Body of pancreas (tissue), 4 donors: ENCODE data around the gene PTPN5. TPM values are rescaled to one million over a fixed set of nuclear protein-coding genes. Genes with fewer than 3 reads are reported as not detected.
"Not testable (repeated sequence)": the region's sequence is repeated elsewhere in the genome, so short reads cannot be mapped to it uniquely, and the experiment has no call there.

ENCODE experiments used
- ATAC-seq: fragments of 150-250 bp; one replicate; pipeline ENCODE4 v1.9.1; 2016
- DNase-seq, 4 donors: peaks; one replicate each; pipeline ENCODE4 v3.0.0-alpha.2; 2019
- H3K27ac ChIP-seq, 4 donors: fragments of 200-600 bp; sonication (generic); 1 replicate in 3 of 4; 2 replicates in 1 of 4; pipeline versions ENCODE4 v1.5.1 to v1.6.1; 2016 to 2019; ENCODE audit warnings: mild to moderate bottlenecking in 1 of 4, mixed read lengths in 1 of 4, moderate library complexity in 1 of 4
- H3K27me3 ChIP-seq, 2 donors: fragments of 200-600 bp; sonication (generic); one replicate each; pipeline ENCODE4 v1.6.0; 2016; ENCODE audit warnings: mild to moderate bottlenecking in 1 of 2
- H3K36me3 ChIP-seq, 2 donors: fragments of 200-600 bp; sonication (generic); replicated peaks in 1 of 2; 2 replicates each; pipeline ENCODE4 v1.5.1; 2016; ENCODE audit warnings: low read depth in 2 of 2; ENCODE audit not compliant: insufficient read depth in 1 of 2
- H3K4me1 ChIP-seq: fragments of 200-600 bp; sonication (generic); one replicate; pipeline ENCODE4 v1.6.0; 2016
- H3K4me3 ChIP-seq, 2 donors: fragments of 200-600 bp; sonication (generic); 1 replicate in 1 of 2; 2 replicates in 1 of 2; pipeline ENCODE4 v1.5.1; 2016 to 2019
- H3K9me3 ChIP-seq, 3 donors: fragments of 200-600 bp; sonication (generic); 1 replicate in 2 of 3; 2 replicates in 1 of 3; pipeline ENCODE4 v1.5.1; 2016
- CTCF ChIP-seq, 7 experiments: fragments of 450-650 bp in 4 of 7; fragments of 200-600 bp in 3 of 7; sonication (generic) in 3 of 7; IDR thresholded peaks; one replicate each; pipeline ENCODE4 v1.5.1; 2016 to 2019; ENCODE audit warnings: antibody characterized with exemption in 7 of 7
- POLR2A ChIP-seq, 3 donors: fragments of 450-650 bp; IDR thresholded peaks; one replicate each; pipeline ENCODE4 v1.6.1; 2016; ENCODE audit warnings: antibody characterized with exemption in 3 of 3, mild to moderate bottlenecking in 2 of 3
- WGBS, 2 donors: methylation state at CpG; one replicate each; pipeline ENCODE4 v1.1.5; 2017; 5-methylcytosine and 5-hydroxymethylcytosine counted together
- intact Hi-C: fragments of 100-400 bp; cut with DNase I; formaldehyde crosslinking; loops from one replicate; pipeline ENCODE4 v1.15.1; 2023
- total RNA-seq, 2 donors: library from RNA; depleted of rRNA; stranded (reverse); fragments of >200 nt; gene quantifications; one replicate each; pipeline ENCODE4 v1.1.0, GENCODE V29; 2016

PTPN5 gene
- total RNA-seq: under 1 TPM in 1 of 2 donors, not detected in 1; 0.26 TPM

- intact Hi-C loops: no loop called here
- Histone ChIP-seq H3K27me3 (peaks cover 0 to 17% of the 10 kb centered on the region in 2 donors), H3K36me3 (no peaks in the 10 kb centered on the region), H3K27ac (no peak within 1 kb of the TSS), H3K4me1 (peaks cover 25% of the 10 kb centered on the region), H3K9me3 (no peaks in the 10 kb centered on the region), H3K4me3 (peak within 1 kb of the TSS in 1 of 2 donors; percentile 5)
- WGBS, 2 donors: 1% methylated on average over 88 of the region's 94 CpGs; no CpG with 5 or more reads in 1 of the 2 donors
- ATAC-seq (no peak), DNase-seq (no peak)
- no peak for TF ChIP-seq CTCF (IDR thresholded peaks at IDR 0.05)
- no peak for TF ChIP-seq POLR2A (IDR thresholded peaks at IDR 0.05)
Observed at GRCh38 chr11:18791207-18791968, at the start of gene PTPN5. Gene PTPN5, minus strand, starts transcription at chr11:18791798. Its CDS starts 19,840 bp downstream, at chr11:18771958.

- Histone ChIP-seq H3K4me3 (no peak overlapping the region), H3K9me3 (no peaks in the 10 kb centered on the region), H3K27ac (no peak overlapping the region), H3K27me3 (no peaks in the 10 kb centered on the region), H3K4me1 (peaks cover 27% of the 10 kb centered on the region), H3K36me3 (no peaks in the 10 kb centered on the region)
- DNase-seq (no peak), ATAC-seq (no peak)
- TF ChIP-seq POLR2A (IDR thresholded peaks at IDR 0.05): no peak
- TF ChIP-seq CTCF (IDR thresholded peaks at IDR 0.05): no peak
- whole genome bisulfite sequencing, 2 donors: 72 to 94% methylated on average over 2 of the region's 2 CpGs
- intact Hi-C loops: no loop called here
Observed at GRCh38 chr11:18836417-18836816, 44.8 kb upstream of the PTPN5 start.

- ATAC-seq (peak; percentile 92), DNase-seq (peak; percentile 78 to 89 (median 88))
- intact Hi-C loops: no loop called here
- Histone ChIP-seq H3K4me1 (peaks cover 27% of the 10 kb centered on the region), H3K27me3 (no peaks in the 10 kb centered on the region), H3K9me3 (no peaks in the 10 kb centered on the region), H3K27ac (peak overlapping the region; percentile 76 to 85 (median 80)), H3K4me3 (no peak overlapping the region), H3K36me3 (no peaks in the 10 kb centered on the region)
- WGBS, 2 donors: 20% methylated on average over 1 to 5 of the region's 5 CpGs
- TF ChIP-seq POLR2A (IDR thresholded peaks at IDR 0.05): peak; percentile 24 to 53 (median 50)
- no peak for TF ChIP-seq CTCF (IDR thresholded peaks at IDR 0.05)
Observed at GRCh38 chr11:18834754-18835466, 43.3 kb upstream of the PTPN5 start.

GRCh38 chr11:18820160-18820559 is 28.6 kb upstream of the PTPN5 start:
- 25 to 35% methylated on average over 1 of the region's 1 CpG for WGBS, 2 donors
- H3K4me1 ChIP-seq, H3K36me3 ChIP-seq, H3K9me3 ChIP-seq, DNase-seq, H3K27me3 ChIP-seq, H3K27ac ChIP-seq, ATAC-seq, intact Hi-C loops, H3K4me3 ChIP-seq: not testable (repeated sequence)

- Histone ChIP-seq H3K4me3 (no peak overlapping the region), H3K4me1 (peaks cover 9% of the 10 kb centered on the region), H3K36me3 (no peaks in the 10 kb centered on the region), H3K9me3 (no peaks in the 10 kb centered on the region), H3K27me3 (no peaks in the 10 kb centered on the region), H3K27ac (no peak overlapping the region)
- no peak for TF ChIP-seq CTCF (IDR thresholded peaks at IDR 0.05)
- TF ChIP-seq POLR2A (IDR thresholded peaks at IDR 0.05): no peak
- DNase-seq: no peak
- intact Hi-C loops: no loop called here
- WGBS, 2 donors: 60 to 63% methylated on average over 4 of the region's 4 CpGs
- ATAC-seq: no peak
Observed at GRCh38 chr11:18804199-18804999, 12.8 kb upstream of the PTPN5 start.
